ENCODE measurements around the gene RAPGEF3. TPM values are rescaled to one million over a fixed set of nuclear protein-coding genes. Genes with fewer than 3 reads are reported as not detected.

The RAPGEF3 gene
- total and polyA plus RNA-seq, 9 of the 15 experiments (the other 6 are each of a cell fraction or from before 2014, with no cell fraction given) = 0.03 to 0.78 (median 0.37) TPM; not detected in 1

GRCh38 chr12:47777741-47778558 lies 19.3 kb upstream of the RAPGEF3 start (continued):
- TF ChIP-seq MLLT1 (IDR thresholded peaks at IDR 0.05) = peak in 1 of 2 experiments; percentile 60; a peak in 1 of 4 replicates
- no peak for TF ChIP-seq HDAC8 (tag; IDR thresholded peaks at IDR 0.05)
- TF ChIP-seq RBM39 (optimal IDR thresholded peaks at IDR 0.05; ENCODE audit: low read depth, low read length) = no peak
- TF ChIP-seq CUX1 (CRISPR knock-in tag; IDR thresholded peaks at IDR 0.05) = no peak
- peak; percentile 42; the same call in 1 of the 2 replicates for TF ChIP-seq ARID3A (IDR thresholded peaks at IDR 0.05; ENCODE audit: borderline replicate concordance, low read depth, low read length)
- no peak for TF ChIP-seq CHCHD3 (CRISPR knock-in tag; IDR thresholded peaks at IDR 0.05)
- TF ChIP-seq ZNF445 (CRISPR knock-in tag; IDR thresholded peaks at IDR 0.05; ENCODE audit: low read depth) = no peak
- TF ChIP-seq RBM25 (IDR thresholded peaks at IDR 0.05; ENCODE audit: low read depth, low read length, severe bottlenecking) = no peak
- TF ChIP-seq L3MBTL2 (IDR thresholded peaks at IDR 0.05) = peak; percentile 43; the same call in 1 of the 2 replicates
- no peak for TF ChIP-seq TSC22D4 (tag; IDR thresholded peaks at IDR 0.05)
- peak; percentile 74; the same call in 1 of the 2 replicates for TF ChIP-seq SMAD4 (CRISPR knock-in tag; conservative IDR thresholded peaks at IDR 0.05)
- no peak for TF ChIP-seq ZNF764 (CRISPR knock-in tag; IDR thresholded peaks at IDR 0.05; ENCODE audit: low read depth)
- TF ChIP-seq JUNB (CRISPR knock-in tag; conservative IDR thresholded peaks at IDR 0.05) = no peak
- TF ChIP-seq ZBED1 (IDR thresholded peaks at IDR 0.05) = no peak; the same call in 1 of the 2 replicates
- TF ChIP-seq ZBTB26 (CRISPR knock-in tag; IDR thresholded peaks at IDR 0.05) = no peak; the same call in 1 of the 2 replicates
- no peak; the same call in 1 of the 2 replicates for TF ChIP-seq ZNF584 (CRISPR knock-in tag; IDR thresholded peaks at IDR 0.05; ENCODE audit: low read depth)
- TF ChIP-seq MCM2 (IDR thresholded peaks at IDR 0.05; ENCODE audit: low read depth) = no peak
